ENCODE results near the gene RNASEL. TPM values are rescaled to one million over a fixed set of nuclear protein-coding genes. Genes with fewer than 3 reads are reported as not detected.

The RNASEL gene, protein sequence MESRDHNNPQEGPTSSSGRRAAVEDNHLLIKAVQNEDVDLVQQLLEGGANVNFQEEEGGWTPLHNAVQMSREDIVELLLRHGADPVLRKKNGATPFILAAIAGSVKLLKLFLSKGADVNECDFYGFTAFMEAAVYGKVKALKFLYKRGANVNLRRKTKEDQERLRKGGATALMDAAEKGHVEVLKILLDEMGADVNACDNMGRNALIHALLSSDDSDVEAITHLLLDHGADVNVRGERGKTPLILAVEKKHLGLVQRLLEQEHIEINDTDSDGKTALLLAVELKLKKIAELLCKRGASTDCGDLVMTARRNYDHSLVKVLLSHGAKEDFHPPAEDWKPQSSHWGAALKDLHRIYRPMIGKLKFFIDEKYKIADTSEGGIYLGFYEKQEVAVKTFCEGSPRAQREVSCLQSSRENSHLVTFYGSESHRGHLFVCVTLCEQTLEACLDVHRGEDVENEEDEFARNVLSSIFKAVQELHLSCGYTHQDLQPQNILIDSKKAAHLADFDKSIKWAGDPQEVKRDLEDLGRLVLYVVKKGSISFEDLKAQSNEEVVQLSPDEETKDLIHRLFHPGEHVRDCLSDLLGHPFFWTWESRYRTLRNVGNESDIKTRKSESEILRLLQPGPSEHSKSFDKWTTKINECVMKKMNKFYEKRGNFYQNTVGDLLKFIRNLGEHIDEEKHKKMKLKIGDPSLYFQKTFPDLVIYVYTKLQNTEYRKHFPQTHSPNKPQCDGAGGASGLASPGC
- total RNA-seq = 3.5 to 5.2 TPM (median 4.0 TPM) in 3 replicates
- long read RNA-seq, full-length matches to known transcripts = 21 of 24 reads
- long read RNA-seq, partial matches to known transcripts = 2 of 24 reads
- long read RNA-seq, other reads (novel, unspliced or antisense) = 1 of 24 reads

GRCh38 chr1:182588500-182589396 is at the start of gene RNASEL:
TSS of gene RNASEL (minus strand) at chr1:182589256. CDS start at chr1:182586806, 2,450 bp downstream.
- Mint-ChIP-seq H3K27ac (ENCODE audit: unreplicated experiment) (peak within 1 kb of the TSS; percentile 94), H3K9me3 (ENCODE audit: low read depth) (peaks cover 6% of the 10 kb centered on the region), H3K4me3 (ENCODE audit: unreplicated experiment) (peak within 1 kb of the TSS; percentile 91), H3K27me3 (ENCODE audit: low read depth) (peaks cover 4% of the 10 kb centered on the region), H3K36me3 (ENCODE audit: low read depth) (no peaks in the 10 kb centered on the region), H3K4me1 (ENCODE audit: low read depth) (peaks cover 18% of the 10 kb centered on the region)
- no peak for DNase-seq (ENCODE audit: low spot score)
- TF ChIP-seq, protein P1, sequence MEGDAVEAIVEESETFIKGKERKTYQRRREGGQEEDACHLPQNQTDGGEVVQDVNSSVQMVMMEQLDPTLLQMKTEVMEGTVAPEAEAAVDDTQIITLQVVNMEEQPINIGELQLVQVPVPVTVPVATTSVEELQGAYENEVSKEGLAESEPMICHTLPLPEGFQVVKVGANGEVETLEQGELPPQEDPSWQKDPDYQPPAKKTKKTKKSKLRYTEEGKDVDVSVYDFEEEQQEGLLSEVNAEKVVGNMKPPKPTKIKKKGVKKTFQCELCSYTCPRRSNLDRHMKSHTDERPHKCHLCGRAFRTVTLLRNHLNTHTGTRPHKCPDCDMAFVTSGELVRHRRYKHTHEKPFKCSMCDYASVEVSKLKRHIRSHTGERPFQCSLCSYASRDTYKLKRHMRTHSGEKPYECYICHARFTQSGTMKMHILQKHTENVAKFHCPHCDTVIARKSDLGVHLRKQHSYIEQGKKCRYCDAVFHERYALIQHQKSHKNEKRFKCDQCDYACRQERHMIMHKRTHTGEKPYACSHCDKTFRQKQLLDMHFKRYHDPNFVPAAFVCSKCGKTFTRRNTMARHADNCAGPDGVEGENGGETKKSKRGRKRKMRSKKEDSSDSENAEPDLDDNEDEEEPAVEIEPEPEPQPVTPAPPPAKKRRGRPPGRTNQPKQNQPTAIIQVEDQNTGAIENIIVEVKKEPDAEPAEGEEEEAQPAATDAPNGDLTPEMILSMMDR (IDR thresholded peaks at IDR 0.05) = no peak

DNA sequence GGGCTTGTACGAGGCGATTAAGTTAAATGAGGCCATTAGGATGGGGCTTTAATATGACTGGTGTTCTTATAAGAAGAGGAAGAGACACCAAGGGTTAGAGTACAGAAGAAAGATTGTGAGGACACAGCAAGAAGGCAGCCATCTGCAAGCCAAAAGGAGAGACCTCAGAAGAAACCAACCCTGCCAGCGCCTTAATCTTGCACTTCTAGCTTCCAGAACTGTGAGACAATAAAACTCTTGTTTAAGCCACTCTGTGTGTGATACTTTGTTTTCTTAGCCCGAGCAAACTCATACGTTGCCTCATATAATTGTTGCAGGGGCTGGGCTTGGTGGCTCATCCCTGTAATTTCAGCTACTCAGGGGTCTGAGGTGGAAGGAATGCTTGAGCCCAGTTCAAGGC is 48.7 kb upstream of the RNASEL start:
- H3K27ac Mint-ChIP-seq (ENCODE audit: unreplicated experiment) = no peak overlapping the region
- H3K4me1 Mint-ChIP-seq (ENCODE audit: low read depth) = no peaks in the 10 kb centered on the region
- DNase-seq (ENCODE audit: low spot score) = no peak
- H3K27me3 Mint-ChIP-seq (ENCODE audit: low read depth) = peaks cover 2% of the 10 kb centered on the region
- no peak overlapping the region for H3K4me3 Mint-ChIP-seq (ENCODE audit: unreplicated experiment)
- no peaks in the 10 kb centered on the region for H3K9me3 Mint-ChIP-seq (ENCODE audit: low read depth)
- TF ChIP-seq, protein P1 (IDR thresholded peaks at IDR 0.05) = no peak
- no peaks in the 10 kb centered on the region for H3K36me3 Mint-ChIP-seq (ENCODE audit: low read depth)

GRCh38 chr1:182635871-182636270 is 46.8 kb upstream of the RNASEL start:
- H3K36me3 Mint-ChIP-seq (ENCODE audit: low read depth) = no peaks in the 10 kb centered on the region
- no peaks in the 10 kb centered on the region for H3K9me3 Mint-ChIP-seq (ENCODE audit: low read depth)
- TF ChIP-seq, protein P1 (IDR thresholded peaks at IDR 0.05) = no peak
- no peak overlapping the region for H3K4me3 Mint-ChIP-seq (ENCODE audit: unreplicated experiment)
- peaks cover 2% of the 10 kb centered on the region for H3K27me3 Mint-ChIP-seq (ENCODE audit: low read depth)
- no peak overlapping the region for H3K27ac Mint-ChIP-seq (ENCODE audit: unreplicated experiment)
- DNase-seq (ENCODE audit: low spot score) = no peak
- H3K4me1 Mint-ChIP-seq (ENCODE audit: low read depth) = peaks cover 2% of the 10 kb centered on the region

DNA sequence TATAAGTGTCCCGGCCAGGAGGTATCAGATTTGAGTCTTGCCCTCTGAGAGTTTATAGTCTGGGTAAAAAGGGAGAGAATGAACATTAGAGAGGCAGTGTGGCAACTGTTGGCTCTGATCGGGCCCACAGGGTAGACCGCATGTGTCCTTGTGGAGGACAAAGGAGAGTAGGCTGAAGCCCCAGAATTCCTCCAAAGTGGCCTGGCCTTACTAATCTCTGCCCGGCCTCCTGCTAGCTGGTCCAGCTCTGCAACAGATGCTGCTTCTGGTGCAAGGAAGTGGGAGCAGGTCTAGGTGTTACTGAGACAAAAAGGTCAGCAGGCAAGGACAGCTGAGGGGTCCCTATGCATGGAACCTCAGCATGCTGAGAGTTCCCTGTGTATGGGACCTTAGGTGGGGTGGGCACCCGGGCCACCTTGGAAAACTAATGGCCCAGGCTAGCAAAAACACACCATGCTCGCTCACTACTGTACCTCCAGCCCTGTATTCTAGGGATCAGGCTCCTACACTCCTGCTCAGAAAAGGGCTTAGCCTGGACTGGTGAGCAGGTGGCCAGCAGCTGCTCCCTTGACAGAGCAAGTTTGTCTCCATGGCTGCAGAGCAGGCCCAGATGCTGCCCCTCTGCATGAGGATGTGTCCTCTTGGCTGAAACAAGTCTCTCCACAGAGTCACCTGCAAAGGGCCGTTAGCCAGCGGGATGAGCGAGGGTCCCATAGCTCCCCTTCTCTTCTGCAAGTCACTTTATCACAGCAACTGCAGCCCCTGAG is 45.4 kb upstream of the RNASEL start:
- Mint-ChIP-seq H3K36me3 (ENCODE audit: low read depth) (no peaks in the 10 kb centered on the region), H3K27me3 (ENCODE audit: low read depth) (peaks cover 2% of the 10 kb centered on the region), H3K4me3 (ENCODE audit: unreplicated experiment) (no peak overlapping the region), H3K9me3 (ENCODE audit: low read depth) (no peaks in the 10 kb centered on the region), H3K27ac (ENCODE audit: unreplicated experiment) (no peak overlapping the region), H3K4me1 (ENCODE audit: low read depth) (peaks cover 12% of the 10 kb centered on the region)
- DNase-seq (ENCODE audit: low spot score) = no peak
- TF ChIP-seq, protein P1 (IDR thresholded peaks at IDR 0.05) = no peak
